Fibroblast of mammary gland (primary cell): ENCODE results near the gene GALNT12.

Experiments used
- DNase-seq: peaks from one replicate; pipeline ENCODE4 v3.0.0-alpha.2; 2010; ENCODE audit warnings: low read depth
- H3K4me3 ChIP-seq: 2 replicates; pipeline ENCODE4 v1.5.1; 2011; ENCODE audit warnings: low read depth, mild to moderate bottlenecking, low read length, moderate library complexity; ENCODE audit not compliant: control insufficient read depth
- CTCF ChIP-seq: conservative IDR thresholded peaks from 2 replicates; pipeline ENCODE4 v1.5.1; 2011; ENCODE audit warnings: low read depth, low read length, inconsistent platforms; ENCODE audit not compliant: control insufficient read depth, insufficient read depth

GALNT12 gene

DNA sequence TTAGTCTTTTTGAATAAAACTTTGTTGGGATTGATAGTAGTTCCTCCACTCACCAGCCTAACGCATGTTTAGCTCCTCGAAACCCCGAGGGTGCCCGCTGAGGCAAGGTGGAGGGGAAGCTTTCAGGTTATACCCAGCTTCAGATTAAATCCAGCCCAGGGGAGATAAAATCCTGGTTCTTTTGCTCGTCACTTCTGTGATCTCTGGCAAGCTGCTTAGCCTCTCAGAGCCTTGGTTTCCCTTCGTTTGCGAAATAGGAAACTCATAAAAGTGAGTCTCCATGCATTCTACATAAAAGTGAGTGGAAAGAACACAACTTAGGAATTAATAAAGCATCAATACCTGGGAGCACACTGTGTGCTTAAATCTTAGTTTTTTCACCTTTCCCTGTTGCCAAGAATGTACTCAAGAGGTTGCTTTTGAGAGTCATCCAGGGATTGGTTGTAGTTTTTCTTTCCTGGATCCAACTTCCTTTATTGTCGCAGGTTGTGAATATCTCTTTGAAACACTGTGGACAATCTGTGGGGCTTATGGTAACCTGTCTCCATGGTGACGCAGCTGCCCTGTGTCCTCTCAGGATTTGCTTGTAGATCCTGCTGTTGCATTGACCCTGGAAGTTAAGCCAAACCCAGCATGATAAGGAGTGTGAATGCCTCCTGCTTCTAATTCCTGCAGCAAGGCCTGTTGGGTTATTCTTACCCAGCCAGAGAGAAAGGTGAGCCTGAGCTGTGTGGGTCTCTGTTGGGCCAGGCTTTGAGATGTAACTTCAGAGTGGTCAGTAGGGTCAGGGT, 2.0 kb downstream of the GALNT12 start:
- no peak for DNase-seq
- no peak overlapping the region for H3K4me3 ChIP-seq
- no peak for TF ChIP-seq CTCF

GRCh38 chr9:98810102-98810842, 2.8 kb downstream of the GALNT12 start:
- H3K4me3 ChIP-seq = no peak overlapping the region
- DNase-seq = peak; percentile 56
- no peak for TF ChIP-seq CTCF

GRCh38 chr9:98811051-98811650, 3.7 kb downstream of the GALNT12 start:
- peak; percentile 98 for DNase-seq
- TF ChIP-seq CTCF = no peak
- no peak overlapping the region for H3K4me3 ChIP-seq

DNA sequence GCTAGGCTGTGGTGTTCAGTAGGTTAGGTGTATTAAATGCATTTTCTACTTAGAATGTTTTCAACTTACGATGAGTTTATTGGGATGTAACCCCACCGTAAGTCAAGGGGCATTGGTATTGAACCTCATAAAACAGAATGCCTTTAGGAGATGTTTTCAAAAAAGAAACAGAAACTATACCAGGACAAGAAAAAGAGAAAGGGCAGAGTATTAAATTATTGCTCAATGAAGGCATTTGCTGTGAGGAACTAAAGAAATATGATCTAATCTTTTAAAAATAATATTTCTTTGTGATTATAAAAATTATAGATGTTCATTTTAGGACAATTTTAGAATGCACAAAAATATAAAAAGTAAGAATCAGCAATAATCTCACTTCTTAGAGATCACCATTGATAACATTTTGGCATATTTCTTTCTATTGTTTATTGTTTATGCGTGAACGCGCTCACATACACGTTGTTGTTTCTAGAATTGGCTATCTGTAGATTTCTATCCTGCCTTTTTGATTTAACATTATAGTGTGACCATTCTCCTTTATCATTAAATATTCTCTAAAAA, 8.0 kb downstream of the GALNT12 start:
- DNase-seq = no peak
- no peak overlapping the region for H3K4me3 ChIP-seq
- no peak for TF ChIP-seq CTCF

- no peak for TF ChIP-seq CTCF
- H3K4me3 ChIP-seq = no peak overlapping the region
- DNase-seq = no peak
Measured at GRCh38 chr9:98818764-98819163, 11.3 kb downstream of the GALNT12 start.

DNA sequence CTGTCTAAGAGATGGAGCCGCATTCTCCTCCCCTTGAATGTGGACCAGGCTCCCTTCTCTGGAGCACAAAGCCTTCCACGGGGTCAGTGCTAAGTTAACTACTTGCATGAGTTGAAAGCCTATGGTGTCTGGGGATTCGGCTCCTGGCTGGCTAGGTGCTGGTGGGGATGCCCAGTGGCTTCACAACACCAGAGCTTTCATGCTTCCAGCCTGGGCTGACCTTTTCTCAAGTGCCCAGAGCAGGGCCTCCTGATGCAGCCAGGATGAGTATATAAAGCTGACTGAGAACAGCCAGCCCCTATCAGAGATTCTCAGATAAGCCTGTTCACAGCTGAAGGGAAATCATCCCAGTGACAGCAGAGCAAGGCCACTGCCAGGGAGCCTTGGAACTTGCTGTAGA, 11.8 kb downstream of the GALNT12 start:
- H3K4me3 ChIP-seq = no peak overlapping the region
- DNase-seq = no peak
- TF ChIP-seq CTCF = no peak
